Hematopoietic multipotent progenitor cell treated with erythropoietin and hydrocortisone succinate and interleukin-3 and kit ligand, for 17 days (in vitro differentiated cells): ENCODE data around the gene KCNT2.
"Not testable (repeated sequence)": the region's sequence is repeated elsewhere in the genome, so short reads cannot be mapped to it uniquely, and the experiment has no call there.

Experiments used
- DNase-seq: peaks from one replicate; pipeline ENCODE4 v3.0.0-alpha.2; 2015; ENCODE audit warnings: low spot score

KCNT2 gene

DNA sequence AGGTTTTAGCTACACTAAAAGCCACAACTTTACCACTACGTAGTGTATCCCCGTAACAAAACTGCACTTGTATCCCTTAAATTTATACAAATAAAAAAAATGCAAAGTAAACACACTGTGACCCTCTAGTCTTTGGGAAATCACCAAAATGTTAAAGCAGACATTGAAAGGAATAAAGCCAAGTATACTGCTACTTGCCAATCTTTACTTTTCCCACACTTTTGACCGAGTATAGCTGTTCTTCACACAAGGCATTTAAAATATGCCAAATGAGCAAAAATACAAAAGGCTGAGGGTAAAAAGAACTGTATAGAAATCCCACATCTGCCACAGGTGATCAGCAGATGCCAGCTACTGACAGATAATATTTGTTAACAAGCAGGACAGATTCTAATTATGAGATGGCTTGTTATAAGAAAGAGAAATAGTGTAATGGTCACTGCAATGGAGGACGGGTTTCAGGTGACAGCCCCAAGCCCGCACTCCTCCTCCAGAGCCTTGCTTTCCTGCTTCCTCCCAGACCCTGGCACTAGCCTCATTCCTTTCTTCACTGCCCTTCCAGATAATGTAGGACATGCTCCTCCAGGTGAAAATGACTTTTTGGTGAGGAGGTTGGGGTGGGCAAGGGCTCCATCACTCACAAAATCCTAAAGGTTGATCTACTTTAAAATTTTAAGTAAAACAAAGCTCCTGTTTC is 18.1 kb downstream of the KCNT2 start:
- no peak for DNase-seq

DNA sequence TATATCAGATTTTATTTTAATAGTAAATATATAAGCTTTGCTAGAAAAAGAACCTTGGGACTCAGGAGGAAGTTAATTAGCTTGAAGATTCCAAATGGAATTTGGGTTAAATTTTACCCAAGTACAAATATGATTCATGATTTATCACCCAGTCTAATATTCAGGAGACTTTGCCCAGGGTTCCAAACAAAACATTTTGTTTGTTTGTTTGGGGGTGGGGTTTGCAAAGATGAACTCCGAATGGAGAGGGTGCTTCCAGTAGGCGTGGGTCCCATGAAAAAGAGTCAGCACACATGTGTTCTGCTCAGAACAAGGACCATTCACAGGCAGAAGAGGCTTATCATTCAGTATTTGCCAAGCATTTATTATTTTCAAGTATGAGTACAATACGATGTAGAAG is 23.5 kb downstream of the KCNT2 start:
- DNase-seq = no peak

DNA sequence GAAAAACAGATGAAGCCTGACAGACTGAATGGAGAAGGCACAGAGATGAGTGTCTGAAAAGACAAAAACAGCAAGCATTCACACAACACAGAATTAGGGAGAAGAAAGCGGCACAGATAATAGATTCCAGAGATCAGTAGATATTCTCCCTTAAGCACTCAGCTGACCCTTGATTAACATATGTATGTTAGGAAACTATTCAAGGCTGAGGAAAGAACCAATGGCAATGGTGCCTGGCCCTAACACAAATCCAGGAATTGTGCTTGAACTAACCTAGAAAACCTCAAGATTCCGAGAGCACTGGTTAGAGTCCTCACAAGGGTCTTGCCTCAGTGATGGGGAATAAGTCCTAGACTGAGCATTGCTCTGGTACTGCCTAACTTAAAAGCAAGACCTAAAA is 30.9 kb downstream of the KCNT2 start:
- no peak for DNase-seq

DNA sequence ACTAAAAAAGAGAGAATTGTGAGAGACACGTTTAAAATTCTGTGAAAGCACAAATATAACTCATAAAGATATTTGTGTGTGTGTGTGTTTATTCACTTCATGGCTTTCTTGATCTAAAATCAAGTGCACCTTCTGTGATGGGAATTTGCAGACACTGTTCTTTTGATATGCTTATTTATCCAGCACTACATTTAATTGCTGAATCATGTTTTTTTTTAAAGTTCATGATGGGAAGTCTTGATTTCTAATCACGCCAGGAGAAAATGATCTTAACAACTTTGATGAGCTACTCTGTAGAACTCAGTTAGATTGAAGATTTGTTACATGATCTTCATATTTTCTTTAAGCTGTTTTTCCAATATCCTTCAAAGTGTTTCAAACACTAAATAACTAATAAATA is 35.0 kb downstream of the KCNT2 start:
- no peak for DNase-seq

DNA sequence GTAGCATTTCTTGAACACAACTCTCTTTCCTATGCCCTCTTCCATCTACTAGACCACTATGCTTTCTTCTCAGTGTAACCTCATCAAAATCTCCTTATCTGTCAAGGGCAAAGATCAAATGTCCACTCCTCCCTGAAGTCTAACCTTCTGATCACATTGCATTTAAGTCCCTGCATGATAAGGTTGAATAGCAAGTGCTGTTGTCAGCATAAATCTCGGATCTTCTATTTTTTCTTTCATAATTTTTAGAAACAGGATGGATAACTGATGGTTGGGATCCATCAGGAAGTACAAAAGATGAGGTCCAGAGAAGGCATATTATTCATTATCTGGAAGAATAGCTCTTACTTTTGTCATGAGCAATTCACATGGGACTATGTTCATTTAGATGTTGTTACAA is 41.0 kb downstream of the KCNT2 start:
- DNase-seq = no peak

DNA sequence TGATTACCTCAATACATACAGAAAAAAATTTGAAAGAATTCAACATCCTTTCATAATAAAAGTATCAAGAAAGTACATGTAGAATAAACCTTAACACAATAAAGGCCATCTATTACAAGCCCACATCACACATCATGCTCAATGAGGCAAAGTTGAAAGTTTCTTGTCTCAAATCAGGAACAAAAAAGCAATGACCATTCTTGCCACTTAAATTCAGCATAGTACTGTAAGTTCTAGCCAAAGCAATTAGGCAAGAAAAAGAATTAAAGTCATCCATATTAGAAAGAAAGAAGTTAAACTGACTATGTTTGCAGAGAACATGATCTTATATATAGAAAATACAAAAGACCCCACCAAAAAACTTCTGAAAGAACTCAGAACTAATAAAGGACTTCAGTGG is 44.5 kb downstream of the KCNT2 start:
- no peak for DNase-seq

DNA sequence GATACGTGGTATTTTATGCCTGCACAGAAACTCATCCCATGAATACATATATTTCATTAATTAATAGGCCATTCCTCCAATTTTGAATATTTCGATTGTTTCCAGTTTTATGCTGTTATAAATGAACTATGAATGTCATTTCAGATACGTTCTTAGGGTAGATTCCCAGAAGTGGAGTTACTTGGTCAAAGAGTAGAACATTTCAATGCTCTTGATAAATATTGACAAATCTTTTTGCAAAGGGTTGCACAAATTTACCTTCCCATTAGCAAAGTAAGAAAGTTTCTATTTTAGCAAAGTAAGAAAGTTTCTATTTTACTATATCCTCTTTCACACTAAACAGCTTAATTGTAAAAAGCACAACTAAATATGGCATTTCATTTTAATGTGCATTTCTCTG is 48.9 kb downstream of the KCNT2 start:
- no peak for DNase-seq

DNA sequence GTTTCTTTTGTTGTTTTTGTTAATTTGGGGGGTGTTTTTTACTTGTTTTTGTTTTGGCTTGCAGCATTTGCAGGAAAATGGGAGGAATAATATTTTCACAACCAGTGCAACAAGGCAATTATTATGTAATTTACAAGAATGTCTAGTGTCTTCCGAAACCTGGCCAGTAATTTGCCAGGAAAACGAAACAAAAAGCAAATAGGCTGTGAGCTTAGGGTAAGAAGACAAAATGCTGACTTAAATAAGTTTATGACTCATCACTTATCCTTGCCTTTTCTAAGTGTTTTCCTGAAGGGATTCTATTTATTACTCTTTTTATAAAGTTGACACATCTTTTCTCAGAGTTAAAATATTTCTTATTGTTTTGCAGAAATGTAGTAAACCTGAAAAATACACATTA is 49.8 kb downstream of the KCNT2 start:
- no peak for DNase-seq

DNA sequence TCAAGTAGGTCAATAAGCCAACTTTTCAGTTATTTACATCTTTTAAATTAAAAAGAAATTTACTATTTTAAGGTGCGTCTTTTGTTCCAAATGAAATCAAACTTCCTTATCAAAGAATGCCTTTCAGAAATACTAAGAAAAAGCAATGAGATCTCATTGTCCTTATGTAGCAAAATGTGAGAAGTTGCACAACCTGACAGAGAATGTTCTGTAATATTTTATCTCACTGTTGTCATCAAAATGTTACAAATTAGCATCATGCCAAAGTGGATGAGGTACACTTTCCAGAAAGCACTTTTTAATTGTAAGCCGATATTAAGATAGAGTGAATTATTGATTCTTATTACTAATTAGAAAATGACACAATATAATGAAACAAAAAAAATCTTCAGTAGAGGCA is 50.4 kb downstream of the KCNT2 start:
- DNase-seq = no peak

DNA sequence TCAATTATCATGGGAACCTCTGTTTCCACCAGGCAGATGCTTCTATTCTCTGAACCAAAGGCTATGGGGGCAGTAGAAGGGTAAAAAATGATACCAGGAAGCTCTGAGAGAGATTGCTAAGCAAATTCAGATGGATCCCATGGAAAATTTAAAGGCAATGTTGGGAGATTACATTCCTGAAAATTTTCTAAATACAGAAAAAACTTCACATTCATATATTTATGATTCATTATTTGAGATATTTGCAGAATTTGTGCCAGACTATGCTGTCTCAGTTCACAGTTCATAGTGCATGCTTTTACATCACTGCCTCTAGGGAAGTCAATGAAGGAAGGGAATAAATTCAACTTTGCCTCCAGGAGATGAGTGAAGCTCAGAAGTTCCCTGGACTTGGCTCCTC is 57.5 kb downstream of the KCNT2 start:
- DNase-seq = no peak

DNA sequence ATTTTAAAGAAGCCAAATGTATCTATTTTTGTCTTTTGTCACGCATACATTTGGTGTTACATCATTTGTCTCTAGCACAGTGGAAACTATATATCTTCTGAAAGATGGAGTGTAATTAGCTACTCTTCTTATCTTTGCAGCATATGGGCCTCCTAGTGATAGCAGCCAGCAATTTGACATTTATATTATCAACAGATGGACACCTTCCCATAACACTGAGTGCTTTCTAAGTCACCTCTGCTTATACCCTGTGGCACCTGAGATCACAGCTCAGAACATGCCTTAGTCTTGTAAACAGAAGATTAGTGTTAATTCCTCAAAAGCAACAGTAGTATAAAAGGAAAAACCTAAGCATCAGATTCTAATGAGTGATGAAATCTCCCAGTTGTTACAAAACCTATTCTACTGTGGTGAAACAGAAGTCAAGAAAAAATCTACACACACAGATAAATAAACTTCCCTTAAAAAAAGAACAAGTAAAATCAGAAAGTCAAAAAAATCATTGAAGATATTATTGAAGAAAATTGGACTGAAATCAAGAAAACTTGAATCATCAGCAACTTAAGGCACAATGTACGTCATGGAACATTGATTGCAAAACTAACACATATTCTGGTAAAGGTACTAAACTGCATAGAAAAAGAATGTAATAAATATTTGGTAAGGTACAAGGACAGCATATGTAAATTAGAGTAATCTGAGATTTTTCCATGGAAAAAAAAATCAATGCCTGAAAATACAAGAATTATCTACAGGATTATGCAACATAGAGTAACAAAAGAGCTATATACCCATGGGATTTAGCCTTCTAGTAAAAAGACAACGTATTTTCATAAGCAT is 61.7 kb downstream of the KCNT2 start:
- no peak for DNase-seq

DNA sequence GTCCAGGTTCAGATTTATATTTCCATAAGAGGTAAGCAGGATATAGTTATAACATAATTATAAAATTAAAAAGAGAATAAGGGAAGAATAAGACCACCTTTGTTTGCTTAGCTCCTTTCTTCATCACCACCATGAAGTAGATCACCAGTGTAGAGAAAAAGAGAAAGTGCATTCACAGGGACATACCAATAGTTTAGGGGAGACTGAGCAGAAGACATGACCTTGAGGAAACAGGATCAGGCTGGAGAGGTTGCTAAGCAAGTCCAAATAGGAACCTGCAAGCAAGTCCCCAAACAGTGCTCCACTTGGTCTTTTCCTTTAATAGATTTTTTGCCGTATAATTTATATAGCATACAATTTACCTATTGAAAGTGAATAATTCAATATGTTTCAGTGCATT is 63.0 kb downstream of the KCNT2 start:
- DNase-seq = no peak

DNA sequence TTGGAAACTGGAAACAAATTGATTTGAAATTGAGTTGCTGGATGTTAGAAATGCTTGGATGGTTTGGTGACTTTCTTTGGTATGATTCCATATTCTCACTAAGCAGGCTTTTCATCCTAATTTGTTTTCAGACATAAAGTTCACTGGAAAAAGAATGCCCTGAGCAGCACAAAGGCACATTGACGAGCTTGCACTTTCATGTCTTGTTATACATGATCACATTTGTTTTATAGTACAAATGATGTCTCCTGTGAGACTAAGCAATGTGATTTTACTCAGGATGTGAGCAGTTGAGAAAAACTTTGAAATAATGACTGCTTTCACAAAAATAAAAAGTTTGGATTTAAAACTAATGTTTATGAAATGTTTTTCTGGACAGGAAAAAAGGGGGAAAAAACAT is 63.6 kb downstream of the KCNT2 start:
- no peak for DNase-seq

DNA sequence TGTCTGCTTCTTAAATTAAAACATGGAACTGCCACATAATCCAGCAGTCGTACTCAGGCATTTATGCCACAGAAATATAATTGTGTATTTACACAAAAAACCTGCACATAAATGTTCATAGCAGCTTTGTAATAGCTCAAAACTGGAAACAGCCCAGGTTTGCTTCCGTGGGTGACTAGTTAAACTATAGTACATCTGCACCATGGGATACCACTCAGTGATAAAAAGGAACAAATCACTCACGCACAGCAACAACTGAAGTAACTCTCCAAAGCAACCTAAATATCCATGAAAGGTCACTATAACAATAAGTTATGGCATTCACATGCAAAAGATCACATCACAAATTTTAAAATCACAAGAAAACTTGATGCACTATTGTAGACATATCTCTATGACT is 64.4 kb downstream of the KCNT2 start:
- DNase-seq = no peak

DNA sequence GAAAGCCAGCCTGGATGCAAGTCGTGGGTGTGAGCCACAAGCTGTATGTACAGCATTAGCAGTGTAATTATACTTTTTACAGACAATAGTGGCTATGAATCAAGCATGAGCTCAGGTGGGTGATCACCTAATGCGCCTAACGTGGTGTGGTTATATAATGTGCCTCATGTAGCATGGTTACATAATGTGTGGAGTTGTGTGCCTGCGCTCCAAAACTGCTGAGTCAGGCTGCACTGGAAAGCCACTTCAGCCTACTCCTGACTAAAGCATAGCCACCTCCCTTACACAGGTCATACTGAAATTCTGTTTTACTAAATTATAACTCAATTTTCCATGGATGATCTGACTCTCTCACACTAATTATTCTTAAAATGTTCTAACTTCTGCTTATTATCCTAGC is 69.8 kb downstream of the KCNT2 start:
- DNase-seq = no peak

DNA sequence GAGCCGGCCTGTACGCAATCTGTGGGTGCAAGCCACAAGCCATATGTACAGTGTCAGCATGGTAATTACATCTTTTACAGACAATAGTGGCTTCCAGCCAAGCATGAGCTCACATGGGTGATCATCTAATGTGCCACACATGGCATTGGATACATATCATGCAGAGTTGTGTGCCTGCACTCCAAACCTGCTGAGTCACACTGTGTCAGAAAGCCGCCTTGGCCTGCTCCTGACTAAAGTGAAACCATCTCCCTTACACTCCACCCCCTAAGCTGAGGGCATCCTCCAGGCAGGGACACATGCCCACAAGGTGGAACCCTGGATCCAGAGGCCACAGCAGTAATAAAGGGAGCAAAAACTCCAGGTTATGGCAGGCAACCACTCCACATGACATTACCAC is 72.5 kb downstream of the KCNT2 start:
- DNase-seq = no peak

DNA sequence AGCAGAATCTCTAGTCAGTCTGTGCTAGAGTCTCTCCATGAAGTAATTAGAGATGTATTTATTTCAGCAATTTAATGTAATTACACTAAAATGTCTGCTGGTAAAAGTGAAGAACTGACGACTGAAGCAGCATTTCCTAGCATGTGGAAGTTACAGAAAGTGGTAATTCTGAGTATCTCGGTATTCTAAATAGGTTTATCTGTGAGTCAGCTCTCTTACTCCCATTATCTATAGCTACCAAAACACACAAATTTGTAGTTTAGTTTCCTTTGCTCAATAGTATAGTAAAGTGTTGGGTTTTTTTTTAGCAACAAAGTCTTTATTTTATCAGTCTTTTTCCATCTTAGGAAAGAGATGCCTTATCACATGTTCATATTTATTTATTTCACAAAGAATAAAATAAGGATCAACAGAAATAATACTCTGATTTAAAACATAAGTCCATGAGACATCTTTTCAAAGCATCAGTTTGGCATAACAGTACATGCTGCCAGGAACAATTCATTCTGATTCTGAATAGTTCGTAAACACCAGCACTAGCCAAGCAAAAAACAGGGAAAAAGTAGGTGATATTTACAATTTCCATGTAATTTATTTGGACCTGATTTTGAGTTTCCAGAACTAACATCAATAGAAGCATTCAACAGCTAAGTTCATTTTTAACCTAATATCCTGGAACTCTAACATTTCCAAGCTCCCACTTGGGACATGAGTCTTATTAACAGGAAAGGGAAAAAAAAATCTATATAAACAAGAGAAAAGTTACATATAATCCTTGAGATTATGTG is 76.3 kb downstream of the KCNT2 start:
- DNase-seq = no peak

DNA sequence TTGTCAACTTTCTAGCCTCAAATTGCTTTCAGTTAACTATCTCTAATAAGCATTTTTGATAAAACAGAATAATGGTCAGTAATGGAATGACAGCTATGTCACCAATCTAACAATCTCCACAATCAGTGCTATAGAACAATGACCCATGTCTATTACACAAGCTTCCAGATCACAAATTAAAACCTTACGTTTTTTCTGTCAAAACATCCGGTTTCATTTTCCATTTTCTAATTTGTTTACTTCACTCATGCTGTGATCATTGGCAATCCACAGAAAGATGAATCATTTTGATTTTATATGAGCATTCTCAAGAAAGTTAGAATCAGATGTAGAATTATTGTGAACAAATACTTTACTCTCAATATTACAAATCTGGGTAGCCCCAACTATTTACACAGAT is 80.3 kb downstream of the KCNT2 start:
- DNase-seq = no peak

DNA sequence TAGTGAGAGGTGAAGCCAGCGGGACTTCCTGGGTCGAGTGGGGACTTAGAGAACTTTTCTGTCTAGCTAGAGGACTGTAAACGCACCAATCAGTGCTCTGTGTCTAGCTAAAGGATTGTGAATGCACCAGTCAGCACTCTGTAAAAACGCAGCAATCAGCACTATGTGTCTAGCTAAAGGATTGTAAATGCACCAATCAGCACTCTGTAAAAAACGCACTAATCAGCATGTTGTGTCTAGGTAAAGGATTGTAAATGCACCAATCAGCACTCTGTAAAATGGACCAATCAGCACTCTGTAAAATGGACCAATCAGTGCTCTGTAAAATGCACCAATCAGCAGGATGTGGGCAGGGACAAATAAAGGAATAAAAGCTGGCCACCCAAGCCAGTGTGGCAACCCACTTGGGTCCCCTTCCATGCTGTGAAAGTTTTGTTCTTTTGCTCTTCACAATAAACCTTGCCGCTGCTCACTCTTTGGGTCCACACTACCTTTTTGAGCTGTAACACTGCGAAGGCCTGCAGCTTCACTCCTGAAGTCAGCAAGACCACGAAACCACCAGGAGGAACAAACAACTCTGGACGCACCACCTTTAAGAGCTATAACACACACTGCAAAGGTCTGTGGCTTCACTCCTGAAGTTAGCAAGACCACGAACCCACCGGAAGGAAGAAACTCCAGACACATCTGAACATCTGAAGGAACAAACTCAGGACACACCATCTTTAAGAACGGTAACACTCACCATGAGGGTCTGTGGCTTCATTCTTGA is 85.5 kb downstream of the KCNT2 start:
- DNase-seq = not testable (repeated sequence)

DNA sequence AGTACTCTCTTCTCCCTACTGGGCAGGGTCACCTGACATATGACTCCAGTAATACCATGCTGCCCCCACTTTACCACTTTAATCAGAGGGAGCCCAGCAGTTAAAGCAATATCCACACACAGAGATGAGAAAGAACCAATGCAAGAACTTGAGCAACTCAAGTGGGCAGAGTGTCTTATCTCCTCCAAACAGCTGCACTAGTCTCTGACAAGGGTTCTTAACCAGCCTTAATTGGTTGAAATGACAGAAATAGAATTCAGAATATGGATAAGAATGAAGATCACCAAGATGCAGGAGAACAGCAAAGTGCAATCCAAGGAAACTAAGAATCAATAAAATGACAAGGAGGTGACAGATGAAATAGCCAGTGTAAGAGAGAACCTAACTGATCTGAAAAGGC is 91.0 kb downstream of the KCNT2 start:
- DNase-seq = no peak

DNA sequence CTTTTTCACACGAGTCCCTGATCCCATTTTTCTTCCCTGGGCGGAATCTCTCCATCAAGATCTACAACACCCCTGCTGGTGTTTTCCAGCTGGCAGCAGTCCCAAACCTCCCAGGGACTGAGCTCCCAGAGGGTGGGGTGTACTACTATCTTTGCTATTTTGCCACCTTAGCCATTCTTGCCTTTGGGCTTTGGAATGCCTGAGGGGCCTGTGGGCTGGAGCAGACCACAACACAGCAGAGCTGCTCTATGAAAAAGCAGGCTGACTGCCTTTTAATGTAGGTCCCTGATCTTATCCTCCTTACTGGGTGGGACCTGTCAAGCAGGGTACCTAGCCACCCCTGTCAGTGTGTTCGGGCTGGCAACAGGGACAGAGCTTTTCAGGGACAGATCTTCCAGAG is 91.9 kb downstream of the KCNT2 start:
- DNase-seq = no peak

DNA sequence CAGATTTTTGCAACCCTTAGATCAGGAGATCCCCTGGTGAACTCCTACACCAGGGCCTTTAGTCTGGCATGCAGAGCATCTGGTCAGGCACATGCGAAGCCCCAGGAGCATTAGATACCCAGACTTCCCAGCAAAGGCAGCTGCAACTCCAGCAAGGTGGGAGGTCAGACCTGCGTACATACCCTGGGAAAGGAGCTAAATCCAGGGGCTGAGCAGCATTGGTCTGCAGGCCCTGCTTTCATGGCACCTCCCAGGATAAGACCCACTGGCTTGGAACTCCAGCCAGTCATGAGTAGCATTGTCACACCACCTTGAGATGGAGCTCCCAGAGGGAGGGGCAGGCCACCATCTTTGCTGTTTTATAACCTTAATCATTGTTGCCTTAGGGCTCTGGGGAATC is 92.3 kb downstream of the KCNT2 start:
- DNase-seq = no peak
